Measurements from ENCODE around the gene ACAD8. TPM values are rescaled to one million over a fixed set of nuclear protein-coding genes. Genes with fewer than 3 reads are reported as not detected.

The ACAD8 gene
- total and polyA plus RNA-seq, 2 of the 8 experiments (the other 6 are each of a cell fraction or from before 2014, with no cell fraction given): 45.8 to 52.7 TPM

GRCh38 chr11:134266440-134266839 lies 13.1 kb downstream of the ACAD8 start (continued):
- no peak for TF ChIP-seq RAD21 (IDR thresholded peaks at IDR 0.05 in 1 of 2, conservative IDR thresholded peaks at IDR 0.05 in 1 of 2; ENCODE audit: low read depth in 2 of 2, low read length in 2 of 2)
- TF ChIP-seq MAX (IDR thresholded peaks at IDR 0.05): no peak
- no peak for TF ChIP-seq CTCF (IDR thresholded peaks at IDR 0.05; ENCODE audit: control extremely low read depth in 1 of 3, insufficient read depth in 1 of 3, low read depth in 1 of 3, low read length in 3 of 3)
- TF ChIP-seq MAFK (IDR thresholded peaks at IDR 0.05; ENCODE audit: low read depth, low read length): no peak
- no peak for TF ChIP-seq SP4 (IDR thresholded peaks at IDR 0.05; ENCODE audit: low read length)
- no peak for TF ChIP-seq SP2 (IDR thresholded peaks at IDR 0.05; ENCODE audit: low read length)
- TF ChIP-seq SRF (IDR thresholded peaks at IDR 0.05; ENCODE audit: low read depth, low read length): no peak
- TF ChIP-seq JUND (IDR thresholded peaks at IDR 0.05; ENCODE audit: low read length): no peak

Data from H1 (cell line).